GM19025 (cell line): Measurements from ENCODE around the gene NGRN.
"Not testable (repeated sequence)": the region's sequence is repeated elsewhere in the genome, so short reads cannot be mapped to it uniquely, and the experiment has no call there.

Experiments
- ATAC-seq: cut with Tn5 transposase; IDR thresholded peaks from one replicate; pipeline ENCODE4 v1.9.1; 2021; ENCODE audit warnings: mild to moderate bottlenecking, low read depth, moderate library complexity; ENCODE audit not compliant: unreplicated experiment

NGRN gene

DNA sequence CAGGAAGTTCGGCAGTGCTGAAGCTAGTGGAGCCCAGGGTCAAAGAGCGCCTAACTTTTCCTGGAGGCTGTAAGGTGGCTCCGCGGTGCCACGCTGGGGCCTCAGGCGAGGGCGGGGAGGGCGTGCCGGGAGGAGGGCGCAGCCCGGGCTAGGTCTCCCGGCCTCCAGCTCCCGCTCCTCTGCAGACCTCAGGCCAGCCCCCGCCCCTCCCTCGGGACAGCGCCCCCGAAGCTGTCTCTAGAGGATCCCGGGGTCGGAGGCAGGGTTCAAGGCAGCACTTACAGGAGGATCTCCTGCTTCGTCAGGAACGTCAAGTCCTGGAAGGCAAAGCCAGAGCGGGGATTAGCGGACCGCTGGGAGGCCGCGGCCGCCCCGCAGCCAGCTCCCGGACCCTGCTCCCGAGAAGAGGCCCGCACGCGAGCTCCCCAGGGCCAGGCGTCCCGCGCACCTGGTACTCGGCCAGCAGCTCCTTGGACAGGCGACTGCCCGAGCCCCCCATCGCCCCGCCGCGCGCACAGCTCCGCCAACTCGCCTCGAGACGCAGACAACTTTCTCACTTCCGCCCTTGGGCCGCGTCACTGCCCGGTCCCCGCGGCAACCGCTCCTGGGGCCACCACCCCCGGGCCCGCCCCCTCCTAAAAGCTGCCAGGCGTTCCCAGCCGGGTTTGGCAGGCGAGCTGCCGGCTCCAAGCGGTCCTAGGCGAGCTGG is 31.9 kb upstream of the NGRN start, which contains the start of gene CIB1:
Gene CIB1 (minus strand): TSS at position 555 of the 709 bp plus-strand sequence. CDS start 56 bp downstream, at position 499.
- ATAC-seq = peak; percentile 82

DNA sequence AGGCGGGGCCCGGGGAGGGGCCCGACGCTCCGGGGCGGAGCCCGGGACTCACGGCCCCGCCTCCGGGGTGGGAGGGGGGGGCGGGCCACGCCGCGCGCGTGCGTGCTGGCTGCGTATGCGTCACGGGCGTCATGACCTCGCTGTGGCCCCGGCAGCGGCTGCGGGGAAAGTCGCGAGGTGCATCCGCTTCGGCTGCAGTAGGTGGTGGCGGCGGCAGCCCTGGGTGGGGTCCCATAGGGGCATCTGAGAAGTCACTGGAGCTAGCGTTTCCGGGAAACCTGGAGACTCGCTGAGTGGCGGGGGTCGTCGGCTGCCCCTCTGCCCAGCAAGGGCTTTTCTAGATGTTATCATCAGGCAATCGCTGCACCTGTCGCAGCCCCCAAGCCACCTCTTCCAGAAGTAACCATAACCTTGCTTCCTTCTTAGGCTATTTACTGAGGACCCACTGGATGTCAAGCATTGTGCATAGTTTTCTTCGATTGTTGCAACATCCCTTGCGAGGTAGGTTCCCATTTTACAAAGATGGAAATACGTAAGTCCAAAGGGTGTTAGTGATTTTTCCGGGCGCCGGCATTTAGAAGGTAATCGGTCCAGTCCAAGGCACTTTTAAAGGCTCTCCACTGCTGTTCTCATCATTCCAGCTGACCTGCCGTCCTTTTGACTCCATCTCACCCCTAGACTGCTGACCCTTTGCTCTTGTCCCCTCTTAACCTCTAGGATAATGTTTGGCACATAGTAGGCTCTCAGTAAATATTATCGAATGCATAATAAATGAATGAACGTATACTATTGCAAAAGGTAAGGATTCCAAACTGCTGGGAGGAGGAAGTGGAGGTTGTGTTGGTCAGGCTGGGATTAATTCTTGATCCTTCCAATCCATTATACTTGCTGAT is 31.1 kb upstream of the NGRN start, which contains the start of gene GDPGP1:
Gene GDPGP1 (plus strand): TSS at position 114 of the 893 bp plus-strand sequence. CDS start 6,700 bp downstream, outside the sequence.
- peak; percentile 64 for ATAC-seq

DNA sequence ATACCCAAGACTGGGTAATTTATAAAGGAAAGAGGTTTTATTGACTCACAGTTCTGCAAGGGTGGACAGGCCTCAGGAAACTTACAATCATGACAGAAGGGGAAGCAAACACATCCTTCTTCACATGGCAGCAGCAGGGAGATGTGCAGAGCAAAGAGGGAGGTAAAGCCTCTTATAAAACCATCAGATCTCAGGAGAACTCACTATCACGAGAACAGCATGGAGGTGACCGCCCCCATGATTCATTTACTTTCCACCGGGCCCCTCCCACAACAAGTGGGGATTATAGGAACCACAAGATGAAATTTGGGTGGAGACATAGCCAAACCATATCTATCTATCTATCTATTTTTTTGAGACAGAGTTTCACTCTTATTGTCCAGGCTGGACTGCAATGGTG is 26.1 kb upstream of the NGRN start:
- ATAC-seq = no peak

DNA sequence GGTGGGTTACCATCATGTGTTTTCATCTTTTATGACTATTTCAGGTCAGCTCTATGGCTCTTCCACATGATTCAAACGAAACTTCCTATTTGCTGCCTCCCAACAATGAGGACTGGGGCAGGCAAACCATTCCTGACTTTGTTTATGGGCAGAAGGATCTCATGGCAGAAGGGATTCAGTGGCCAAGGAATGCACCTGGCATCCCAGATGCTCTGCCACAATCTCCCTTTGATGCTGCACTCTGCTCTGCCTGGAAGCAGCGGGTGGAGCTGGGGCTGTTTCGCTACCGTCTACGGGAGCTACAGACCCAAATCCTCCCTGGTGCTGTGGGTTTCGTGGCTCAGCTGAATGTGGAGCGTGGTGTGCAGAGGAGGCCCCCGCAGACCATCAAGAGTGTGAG is 24.6 kb upstream of the NGRN start:
- ATAC-seq = no peak

DNA sequence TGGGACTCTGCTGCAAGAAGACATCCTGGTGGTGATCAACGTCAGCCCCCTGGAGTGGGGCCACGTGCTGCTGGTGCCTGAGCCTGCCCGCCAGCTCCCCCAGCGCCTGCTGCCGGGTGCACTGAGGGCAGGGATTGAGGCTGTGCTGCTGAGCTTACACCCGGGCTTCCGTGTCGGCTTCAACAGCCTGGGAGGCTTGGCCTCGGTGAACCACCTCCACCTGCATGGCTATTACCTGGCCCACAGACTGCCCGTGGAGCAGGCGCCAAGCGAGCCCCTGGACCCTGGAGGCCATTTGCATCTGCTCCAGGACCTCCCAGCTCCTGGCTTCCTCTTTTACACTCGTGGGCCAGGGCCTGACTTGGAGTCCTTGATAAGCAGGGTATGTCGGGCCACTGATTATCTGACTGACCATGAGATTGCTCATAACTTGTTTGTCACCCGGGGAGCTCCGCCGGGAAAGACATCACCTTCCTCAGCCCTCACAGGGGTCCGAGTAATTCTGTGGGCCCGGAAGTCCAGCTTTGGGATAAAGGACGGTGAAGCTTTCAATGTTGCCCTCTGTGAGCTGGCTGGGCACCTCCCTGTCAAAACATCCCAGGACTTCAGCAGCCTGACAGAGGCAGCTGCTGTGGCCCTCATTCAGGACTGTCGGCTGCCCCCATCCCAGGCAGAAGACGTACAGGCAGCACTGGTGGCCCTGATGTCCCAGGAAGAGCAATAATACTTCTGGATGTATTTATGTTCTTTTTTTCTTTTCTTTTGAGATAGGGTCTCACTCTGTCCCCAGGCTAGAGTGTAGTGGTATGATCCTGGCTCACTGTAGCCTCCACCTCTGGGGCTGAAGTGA is 23.9 kb upstream of the NGRN start:
- no peak for ATAC-seq

DNA sequence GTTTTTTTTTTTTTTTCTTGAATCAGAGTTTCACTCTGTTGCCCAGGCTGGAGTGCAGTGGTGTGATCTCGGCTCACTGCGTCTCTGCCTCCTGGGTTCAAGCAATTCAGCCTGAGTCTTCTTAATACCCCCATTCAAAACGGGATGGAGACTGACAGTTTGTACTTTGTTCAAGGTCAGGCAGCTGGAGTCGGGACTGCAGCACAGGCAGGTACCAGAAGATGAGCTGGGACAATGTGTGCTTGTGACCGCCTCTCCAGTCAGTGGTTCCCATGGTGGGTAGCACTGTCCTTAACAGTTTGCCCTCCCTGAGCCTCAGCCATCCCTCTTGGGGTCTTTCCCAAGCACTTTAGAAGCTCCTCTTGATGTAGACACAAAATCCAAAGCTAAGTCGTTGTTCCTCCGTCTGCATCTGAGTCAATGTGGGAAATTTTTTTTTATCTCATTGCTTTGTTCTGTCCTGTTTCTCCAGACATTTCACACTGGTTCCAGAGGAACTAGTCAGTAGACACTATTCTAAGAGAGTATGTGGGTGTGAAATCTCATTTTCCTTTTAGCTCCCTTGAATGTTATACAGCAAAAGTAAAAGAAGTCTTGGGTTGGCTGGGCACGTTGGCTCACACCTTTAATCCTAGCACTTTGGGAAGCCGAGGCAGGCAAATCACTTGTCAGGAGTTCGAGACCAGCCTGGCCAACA is 21.4 kb upstream of the NGRN start:
- ATAC-seq = no peak

DNA sequence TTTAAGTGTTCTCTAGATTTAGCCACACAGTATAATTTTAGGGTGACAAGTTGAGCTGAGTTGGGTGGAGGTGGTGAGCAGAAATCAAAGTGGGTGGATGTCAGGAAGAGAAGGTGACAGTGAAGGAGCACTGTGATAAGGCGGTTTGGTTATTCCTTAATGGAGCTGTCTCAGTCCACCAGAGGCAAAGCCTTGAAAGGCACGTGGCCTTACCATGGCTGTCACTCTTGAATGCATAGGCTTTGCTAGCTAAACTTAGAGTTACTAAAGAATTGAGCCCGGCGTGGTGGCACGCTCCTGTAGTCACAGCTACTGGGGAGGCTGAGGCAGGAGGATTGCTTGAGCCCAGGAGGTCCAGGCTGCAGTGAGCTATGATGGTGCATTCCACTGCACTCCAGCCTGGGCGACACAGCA is 16.7 kb upstream of the NGRN start:
- no peak for ATAC-seq

DNA sequence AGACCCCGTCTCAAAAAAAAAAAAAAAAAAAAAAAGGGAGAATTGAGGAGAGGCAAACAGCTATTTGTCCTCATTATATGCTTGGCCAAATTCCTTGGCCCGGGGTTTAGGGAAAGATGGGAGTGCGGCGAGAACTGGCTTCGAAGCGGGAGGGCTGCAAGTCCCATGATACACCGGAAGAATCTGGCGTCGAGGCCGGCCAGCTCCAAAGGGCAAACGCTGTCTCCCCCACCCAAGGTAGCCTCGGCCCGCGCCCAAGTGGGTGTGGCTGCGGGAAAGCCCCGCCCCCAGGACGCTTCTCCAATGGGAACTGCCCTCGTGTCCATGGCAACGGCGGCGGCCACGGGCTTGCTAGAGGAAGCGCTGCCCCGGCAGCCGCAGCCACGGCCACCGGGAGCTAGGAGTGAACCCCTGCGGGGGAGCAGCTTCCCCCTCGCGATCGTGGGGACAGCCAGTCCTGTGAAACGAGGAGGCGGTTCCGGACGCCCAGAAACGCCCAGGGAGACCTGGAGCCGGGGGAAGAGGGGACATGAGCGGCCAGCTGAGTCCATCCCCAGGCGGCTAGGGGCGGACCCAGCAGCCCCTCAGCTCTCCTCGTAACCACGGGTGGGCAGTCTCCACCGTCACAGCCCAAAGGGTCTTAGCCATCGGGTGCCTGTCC is 16.1 kb upstream of the NGRN start, which contains the start of gene TTLL13:
Gene TTLL13 (plus strand): TSS at position 354 of the 661 bp plus-strand sequence. CDS start 1,075 bp downstream, outside the sequence.
- ATAC-seq = peak; percentile 63

DNA sequence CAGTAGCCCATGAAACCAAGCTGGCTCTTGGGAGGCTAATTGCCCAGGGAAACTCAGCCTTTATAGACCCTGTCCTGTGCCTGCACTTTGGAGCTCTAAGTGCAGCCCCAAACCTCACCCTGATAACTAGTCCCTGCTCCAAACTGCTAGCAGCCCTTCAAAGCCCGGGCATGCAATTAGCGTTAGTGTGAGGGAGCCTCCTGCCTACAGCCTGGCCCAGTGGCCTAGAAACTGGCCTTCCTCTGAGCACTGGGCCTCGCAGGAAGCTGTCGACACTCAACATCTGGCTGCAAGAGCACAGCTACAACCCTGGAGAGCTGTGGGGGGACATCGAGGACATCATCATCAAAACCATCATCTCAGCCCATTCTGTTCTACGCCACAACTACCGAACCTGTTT is 7.7 kb upstream of the NGRN start:
- ATAC-seq = no peak

DNA sequence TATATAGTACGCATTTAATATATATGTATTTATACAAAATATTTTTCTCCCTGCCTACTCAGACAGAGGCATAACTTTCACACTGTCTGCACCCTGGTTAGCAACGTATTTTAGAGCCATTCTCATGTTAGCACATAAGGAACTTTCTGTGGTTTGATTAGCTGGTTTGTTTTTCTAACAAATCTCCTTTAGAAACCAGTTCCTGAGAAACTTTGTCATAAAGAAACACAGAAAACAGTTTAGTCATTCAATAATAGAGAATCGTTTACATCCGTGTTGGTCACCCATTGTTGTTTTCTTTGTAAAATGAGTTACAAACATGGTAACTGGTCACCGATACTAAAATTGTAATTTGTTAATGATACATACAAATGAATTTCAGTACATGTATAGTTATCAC is 5.9 kb upstream of the NGRN start:
- ATAC-seq = no peak

DNA sequence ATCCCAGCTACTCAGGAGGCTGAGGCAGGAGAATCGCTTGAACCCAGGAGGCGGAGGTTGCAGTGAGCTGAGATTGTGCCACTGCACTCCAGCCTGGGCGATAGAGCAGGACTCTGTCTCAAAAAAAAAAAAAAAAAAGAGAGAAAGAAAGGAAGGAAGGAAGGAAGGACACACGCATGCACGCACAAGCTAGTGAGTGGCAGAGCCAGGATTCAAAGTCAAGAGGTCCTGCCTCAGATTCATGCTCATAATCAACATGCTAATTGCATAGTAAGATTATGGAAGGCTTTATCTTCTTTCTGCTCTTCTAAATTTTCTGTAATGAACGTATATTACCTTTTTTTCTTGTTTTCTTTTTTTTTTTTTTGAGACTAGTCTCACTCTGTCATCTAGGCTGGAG is 4.7 kb upstream of the NGRN start:
- not testable (repeated sequence) for ATAC-seq

DNA sequence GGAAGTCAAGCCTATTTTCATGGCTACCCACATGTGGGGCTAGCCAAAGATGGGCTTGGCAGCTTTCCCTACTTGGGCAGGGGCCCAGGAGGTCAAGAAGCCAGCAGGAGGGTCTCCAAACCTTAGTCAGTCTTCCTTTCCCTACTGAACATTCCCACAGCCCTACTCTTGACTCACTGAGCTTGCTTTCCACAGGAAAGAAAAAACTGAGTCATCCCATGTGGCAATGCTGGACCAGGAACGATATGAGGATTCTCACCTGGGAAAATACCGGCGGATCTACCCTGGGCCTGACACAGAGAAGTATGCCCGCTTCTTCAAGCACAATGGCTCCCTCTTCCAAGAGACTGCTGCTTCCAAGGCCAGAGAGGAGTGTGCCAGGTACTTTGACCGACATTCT is 3.7 kb upstream of the NGRN start:
- ATAC-seq = no peak

DNA sequence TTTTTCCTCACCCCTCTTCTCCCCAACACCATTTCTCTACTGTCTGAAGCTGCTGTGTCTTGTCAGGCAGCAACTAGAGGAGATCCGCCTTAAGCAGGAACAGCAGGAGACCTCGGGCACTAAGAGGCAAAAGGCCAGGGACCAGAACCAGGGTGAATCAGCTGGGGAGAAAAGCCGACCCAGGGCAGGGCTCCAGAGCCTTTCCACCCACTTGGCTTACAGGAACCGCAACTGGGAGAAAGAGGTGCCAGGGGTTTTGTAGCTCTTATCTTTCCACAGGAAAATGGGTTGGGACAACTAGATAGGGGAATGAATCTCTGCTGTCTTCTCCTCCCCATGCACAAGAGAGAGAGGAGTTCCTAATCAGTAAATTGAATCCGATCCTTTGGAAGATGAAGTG is 3.0 kb upstream of the NGRN start:
- ATAC-seq = no peak

DNA sequence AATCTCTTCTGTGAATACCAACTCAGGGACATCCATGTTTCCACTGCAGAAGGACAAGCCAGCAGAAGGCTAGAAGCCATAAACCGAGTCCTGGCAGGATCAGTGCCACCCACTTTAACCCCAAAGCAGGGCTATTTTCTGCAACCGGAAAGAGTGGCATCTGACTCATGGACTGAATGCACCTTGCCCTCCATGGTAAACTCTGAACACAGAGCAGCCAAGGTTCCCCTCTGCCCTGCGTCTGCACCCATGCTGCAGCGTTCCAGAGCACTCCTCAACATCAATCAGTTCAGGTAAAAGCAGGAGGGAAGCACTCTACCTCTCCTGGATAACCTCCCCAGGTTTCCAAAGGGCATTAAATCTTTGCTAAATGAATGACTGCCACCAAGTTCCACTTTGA is 801 bp upstream of the NGRN start:
- no peak for ATAC-seq

DNA sequence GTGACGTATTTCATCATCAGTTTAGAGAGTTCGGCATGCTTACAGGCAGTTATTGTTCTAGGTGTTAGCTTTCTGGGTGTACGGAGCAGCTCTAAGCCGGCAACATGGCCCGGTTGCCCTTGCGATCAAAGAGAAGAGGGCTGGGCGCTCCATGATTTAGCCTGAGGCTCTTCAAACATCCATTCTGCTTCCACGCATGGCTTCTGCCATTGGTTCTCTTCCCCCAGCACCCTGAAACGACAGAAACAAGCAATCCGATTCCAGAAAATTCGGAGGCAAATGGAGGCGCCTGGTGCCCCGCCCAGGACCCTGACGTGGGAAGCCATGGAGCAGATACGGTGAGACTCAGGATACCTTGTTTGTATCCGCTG is 574 bp downstream of the NGRN start:
- peak; percentile 17 for ATAC-seq

DNA sequence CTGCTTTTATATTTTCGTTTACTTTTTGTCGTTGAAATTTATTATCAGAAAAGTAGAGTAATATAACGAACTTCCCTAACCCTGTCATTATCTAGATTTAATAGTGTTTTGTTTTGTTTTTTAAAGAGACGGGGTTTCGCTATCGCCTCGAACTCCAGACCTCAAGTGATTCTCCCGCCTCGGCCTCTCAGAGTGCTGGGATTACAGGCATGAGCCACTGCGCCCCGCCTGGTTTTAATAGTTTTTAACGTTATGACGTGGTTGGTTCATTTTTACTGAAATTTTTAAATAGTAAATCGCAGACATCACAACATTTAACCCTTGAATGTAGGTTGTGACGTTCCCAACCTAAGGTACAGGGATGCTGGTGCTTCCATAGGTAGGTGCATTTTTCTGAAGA is 1.0 kb downstream of the NGRN start:
- ATAC-seq = no peak

DNA sequence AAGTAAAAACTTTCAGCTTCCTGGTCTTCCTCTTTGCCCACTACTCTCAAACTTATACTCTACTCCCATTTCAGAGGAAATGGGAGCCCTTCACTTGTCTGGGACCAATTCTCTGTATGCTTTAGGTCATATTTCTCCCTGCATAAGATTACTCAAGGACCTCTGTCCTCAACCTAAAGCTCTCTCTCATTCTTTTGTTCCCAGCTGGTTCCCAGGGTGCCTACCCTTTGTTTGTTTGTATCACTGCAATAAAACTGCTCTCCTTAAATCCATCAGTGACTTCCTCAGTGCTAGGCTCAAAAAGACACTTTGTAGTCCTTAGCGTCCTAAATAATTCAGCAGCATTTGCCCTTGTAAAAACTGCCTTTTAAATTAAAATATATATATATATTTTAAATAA is 2.9 kb downstream of the NGRN start:
- no peak for ATAC-seq

DNA sequence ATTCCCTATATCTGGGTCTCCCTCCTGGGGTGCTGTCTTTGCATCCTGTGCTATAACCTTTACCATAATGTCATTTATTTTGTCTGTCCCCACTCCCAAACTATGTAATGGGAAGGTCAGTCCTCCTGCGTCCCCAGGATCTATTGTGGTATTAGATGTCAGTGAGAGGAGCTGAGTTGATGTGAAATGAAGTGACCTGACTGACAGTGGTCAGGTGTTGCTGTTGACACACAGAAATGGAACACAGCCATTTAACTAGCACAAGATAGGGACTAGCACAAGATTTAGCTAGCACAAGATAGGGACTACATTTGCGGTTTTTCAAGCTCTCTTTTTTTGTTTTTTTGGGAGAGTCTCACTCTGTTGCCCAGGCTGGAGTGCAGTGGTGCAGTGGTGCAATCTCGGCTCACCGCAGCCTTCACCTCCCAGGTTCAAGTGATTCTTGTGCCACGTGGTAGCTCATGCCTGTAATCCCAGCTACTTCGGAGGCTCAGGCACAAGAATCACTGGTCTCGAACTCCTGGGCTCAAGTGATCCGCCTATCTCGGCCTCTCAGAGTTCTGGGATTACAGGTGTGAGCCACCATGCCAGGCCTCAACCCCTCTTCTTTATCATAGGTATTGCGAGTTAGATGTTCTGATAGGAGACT is 5.2 kb downstream of the NGRN start:
- ATAC-seq = no peak
